ENCODE results near the gene HSCB.
A peak's percentile ranks its signal among the peaks of the same experiment; 100 is the strongest.

The HSCB gene

GRCh38 chr22:28710107-28710506 lies 31.7 kb upstream of the HSCB start:
- H3K79me2 ChIP-seq (ENCODE audit: control insufficient read depth, insufficient read depth, low read length) = no peaks in the 10 kb centered on the region
- H3K56ac ChIP-seq (ENCODE audit: low read length) = no peak overlapping the region
- H3K36me3 ChIP-seq (ENCODE audit: control insufficient read depth, insufficient read depth, low read length) = peaks cover 8% of the 10 kb centered on the region
- no peak overlapping the region for H3K23ac ChIP-seq (ENCODE audit: low read length)
- H3K27me3 ChIP-seq (ENCODE audit: insufficient read depth, low read length, poor library complexity) = no peaks in the 10 kb centered on the region
- H3K9ac ChIP-seq (ENCODE audit: low read length) = no peak overlapping the region
- H3K4ac ChIP-seq (ENCODE audit: low read depth, low read length) = no peak overlapping the region
- no peak overlapping the region for H2BK15ac ChIP-seq (replicated peaks; ENCODE audit: low read depth)
- no peaks in the 10 kb centered on the region for H3K79me1 ChIP-seq (ENCODE audit: low read length)
- H4K8ac ChIP-seq (ENCODE audit: low read depth, low read length) = no peak overlapping the region
- no peaks in the 10 kb centered on the region for H3K4me1 ChIP-seq (ENCODE audit: control insufficient read depth, low read depth, low read length)
- no peak overlapping the region for H2AK5ac ChIP-seq (ENCODE audit: low read length)
- no peak overlapping the region for H3K27ac ChIP-seq (ENCODE audit: low read depth, low read length)
- no peak overlapping the region for H2BK120ac ChIP-seq (ENCODE audit: low read depth, low read length)
- no peak overlapping the region for H3K4me3 ChIP-seq (ENCODE audit: low read length)
- DNase-seq = no peak
- no peak overlapping the region for H3K4me2 ChIP-seq (ENCODE audit: low read length)
- H4K5ac ChIP-seq (ENCODE audit: low read length) = no peak overlapping the region
- H2BK5ac ChIP-seq (ENCODE audit: low read length) = no peak overlapping the region
- no peak overlapping the region for H3K18ac ChIP-seq (ENCODE audit: low read length)

DNA sequence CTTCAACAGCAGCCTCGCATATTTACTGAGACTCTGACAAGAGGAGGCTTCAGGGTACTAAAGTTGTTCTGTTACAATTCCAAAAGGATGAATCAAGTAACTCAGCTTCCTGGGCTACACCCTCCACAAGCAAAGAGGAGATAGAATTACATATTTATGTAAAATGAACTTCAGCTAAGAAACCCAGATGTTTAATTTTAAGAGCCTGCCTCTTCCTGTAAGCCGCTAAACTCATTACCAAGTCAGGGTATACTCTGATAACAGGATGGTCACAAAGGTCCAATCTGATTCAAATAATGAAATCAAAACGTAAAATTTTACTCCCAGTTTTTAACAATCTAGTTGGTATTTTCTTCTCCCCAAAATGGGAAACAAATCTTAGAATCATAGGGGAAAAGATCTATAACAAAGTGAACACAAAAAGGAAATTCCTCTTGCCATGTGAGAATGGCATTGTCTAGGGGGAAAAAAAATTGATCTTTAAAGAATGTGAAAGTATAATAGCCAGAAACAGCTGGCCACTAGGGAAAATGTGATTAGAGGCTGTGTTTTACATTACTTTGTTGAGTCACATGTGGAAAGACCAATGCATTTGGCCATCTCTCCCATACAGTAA lies 31.2 kb upstream of the HSCB start:
- no peak overlapping the region for H3K4ac ChIP-seq (ENCODE audit: low read depth, low read length)
- DNase-seq = no peak
- H2BK120ac ChIP-seq (ENCODE audit: low read depth, low read length) = no peak overlapping the region
- H3K4me2 ChIP-seq (ENCODE audit: low read length) = no peak overlapping the region
- H3K23ac ChIP-seq (ENCODE audit: low read length) = no peak overlapping the region
- no peak overlapping the region for H4K8ac ChIP-seq (ENCODE audit: low read depth, low read length)
- H3K56ac ChIP-seq (ENCODE audit: low read length) = no peak overlapping the region
- WGBS (ENCODE audit: extremely low coverage, insufficient coverage, low lambda C conversion rate) = no CpG with 5 or more reads among the region's 3 CpGs
- H3K79me2 ChIP-seq (ENCODE audit: control insufficient read depth, insufficient read depth, low read length) = no peaks in the 10 kb centered on the region
- no peak overlapping the region for H3K18ac ChIP-seq (ENCODE audit: low read length)
- H3K36me3 ChIP-seq (ENCODE audit: control insufficient read depth, insufficient read depth, low read length) = peaks cover 8% of the 10 kb centered on the region
- no peak overlapping the region for H3K9ac ChIP-seq (ENCODE audit: low read length)
- no peak overlapping the region for H3K27ac ChIP-seq (ENCODE audit: low read depth, low read length)
- H4K5ac ChIP-seq (ENCODE audit: low read length) = no peak overlapping the region
- no peak overlapping the region for H2BK5ac ChIP-seq (ENCODE audit: low read length)
- no peaks in the 10 kb centered on the region for H3K79me1 ChIP-seq (ENCODE audit: low read length)
- H3K4me3 ChIP-seq (ENCODE audit: low read length) = no peak overlapping the region
- no peaks in the 10 kb centered on the region for H3K27me3 ChIP-seq (ENCODE audit: insufficient read depth, low read length, poor library complexity)
- H2AK5ac ChIP-seq (ENCODE audit: low read length) = no peak overlapping the region
- no peaks in the 10 kb centered on the region for H3K4me1 ChIP-seq (ENCODE audit: control insufficient read depth, low read depth, low read length)
- H2BK15ac ChIP-seq (replicated peaks; ENCODE audit: low read depth) = no peak overlapping the region

GRCh38 chr22:28711341-28711740 lies 30.5 kb upstream of the HSCB start:
- H3K27me3 ChIP-seq (ENCODE audit: insufficient read depth, low read length, poor library complexity) = no peaks in the 10 kb centered on the region
- no peak for DNase-seq
- no CpG with 5 or more reads among the region's 2 CpGs for WGBS (ENCODE audit: extremely low coverage, insufficient coverage, low lambda C conversion rate)
- no peaks in the 10 kb centered on the region for H3K79me2 ChIP-seq (ENCODE audit: control insufficient read depth, insufficient read depth, low read length)
- no peak overlapping the region for H2BK15ac ChIP-seq (replicated peaks; ENCODE audit: low read depth)
- no peak overlapping the region for H3K9ac ChIP-seq (ENCODE audit: low read length)
- no peaks in the 10 kb centered on the region for H3K4me1 ChIP-seq (ENCODE audit: control insufficient read depth, low read depth, low read length)
- no peak overlapping the region for H3K4me3 ChIP-seq (ENCODE audit: low read length)
- H3K56ac ChIP-seq (ENCODE audit: low read length) = no peak overlapping the region
- no peak overlapping the region for H3K23ac ChIP-seq (ENCODE audit: low read length)
- H2BK120ac ChIP-seq (ENCODE audit: low read depth, low read length) = no peak overlapping the region
- no peak overlapping the region for H3K18ac ChIP-seq (ENCODE audit: low read length)
- H3K4ac ChIP-seq (ENCODE audit: low read depth, low read length) = no peak overlapping the region
- H2BK5ac ChIP-seq (ENCODE audit: low read length) = no peak overlapping the region
- H3K79me1 ChIP-seq (ENCODE audit: low read length) = no peaks in the 10 kb centered on the region
- H2AK5ac ChIP-seq (ENCODE audit: low read length) = no peak overlapping the region
- no peak overlapping the region for H4K5ac ChIP-seq (ENCODE audit: low read length)
- no peak overlapping the region for H4K8ac ChIP-seq (ENCODE audit: low read depth, low read length)
- H3K4me2 ChIP-seq (ENCODE audit: low read length) = no peak overlapping the region
- H3K27ac ChIP-seq (ENCODE audit: low read depth, low read length) = no peak overlapping the region
- peaks cover 6% of the 10 kb centered on the region for H3K36me3 ChIP-seq (ENCODE audit: control insufficient read depth, insufficient read depth, low read length)

- Histone ChIP-seq H3K4me1 (ENCODE audit: control insufficient read depth, low read depth, low read length) (no peaks in the 10 kb centered on the region), H4K8ac (ENCODE audit: low read depth, low read length) (no peak overlapping the region), H4K5ac (ENCODE audit: low read length) (no peak overlapping the region), H3K56ac (ENCODE audit: low read length) (no peak overlapping the region), H3K79me1 (ENCODE audit: low read length) (no peaks in the 10 kb centered on the region), H3K18ac (ENCODE audit: low read length) (no peak overlapping the region), H3K4me2 (ENCODE audit: low read length) (no peak overlapping the region), H3K36me3 (ENCODE audit: control insufficient read depth, insufficient read depth, low read length) (peaks cover 3% of the 10 kb centered on the region), H3K27ac (ENCODE audit: low read depth, low read length) (no peak overlapping the region), H2AK5ac (ENCODE audit: low read length) (no peak overlapping the region), H3K9ac (ENCODE audit: low read length) (no peak overlapping the region), H2BK15ac (replicated peaks; ENCODE audit: low read depth) (no peak overlapping the region), H3K4me3 (ENCODE audit: low read length) (no peak overlapping the region), H3K4ac (ENCODE audit: low read depth, low read length) (no peak overlapping the region), H2BK5ac (ENCODE audit: low read length) (no peak overlapping the region), H2BK120ac (ENCODE audit: low read depth, low read length) (no peak overlapping the region), H3K23ac (ENCODE audit: low read length) (no peak overlapping the region), H3K79me2 (ENCODE audit: control insufficient read depth, insufficient read depth, low read length) (no peaks in the 10 kb centered on the region), H3K27me3 (ENCODE audit: insufficient read depth, low read length, poor library complexity) (no peaks in the 10 kb centered on the region)
- peak; percentile 75 for DNase-seq
- WGBS (ENCODE audit: extremely low coverage, insufficient coverage, low lambda C conversion rate) = no CpG with 5 or more reads among the region's 6 CpGs
These were observed 29.7 kb upstream of the HSCB start for GRCh38 chr22:28711820-28712777.

- Histone ChIP-seq H2BK5ac (ENCODE audit: low read length) (no peak overlapping the region), H3K4me3 (ENCODE audit: low read length) (no peak overlapping the region), H3K56ac (ENCODE audit: low read length) (no peak overlapping the region), H3K36me3 (ENCODE audit: control insufficient read depth, insufficient read depth, low read length) (no peaks in the 10 kb centered on the region), H3K9ac (ENCODE audit: low read length) (no peak overlapping the region), H3K79me1 (ENCODE audit: low read length) (no peaks in the 10 kb centered on the region), H3K4me2 (ENCODE audit: low read length) (no peak overlapping the region), H3K4ac (ENCODE audit: low read depth, low read length) (no peak overlapping the region), H3K23ac (ENCODE audit: low read length) (no peak overlapping the region), H3K18ac (ENCODE audit: low read length) (no peak overlapping the region), H3K27ac (ENCODE audit: low read depth, low read length) (no peak overlapping the region), H2BK120ac (ENCODE audit: low read depth, low read length) (no peak overlapping the region), H4K5ac (ENCODE audit: low read length) (no peak overlapping the region), H4K8ac (ENCODE audit: low read depth, low read length) (no peak overlapping the region), H3K27me3 (ENCODE audit: insufficient read depth, low read length, poor library complexity) (no peaks in the 10 kb centered on the region), H2AK5ac (ENCODE audit: low read length) (no peak overlapping the region), H2BK15ac (replicated peaks; ENCODE audit: low read depth) (no peak overlapping the region), H3K79me2 (ENCODE audit: control insufficient read depth, insufficient read depth, low read length) (no peaks in the 10 kb centered on the region), H3K4me1 (ENCODE audit: control insufficient read depth, low read depth, low read length) (no peaks in the 10 kb centered on the region)
- no CpG with 5 or more reads among the region's 2 CpGs for WGBS (ENCODE audit: extremely low coverage, insufficient coverage, low lambda C conversion rate)
- no peak for DNase-seq
These were observed 27.7 kb upstream of the HSCB start for GRCh38 chr22:28714043-28714628.

Measured in mesendoderm (in vitro differentiated cells).